GM23248 (cell line): ENCODE measurements around the gene ELOVL1. TPM values are rescaled to one million over a fixed set of nuclear protein-coding genes. Genes with fewer than 3 reads are reported as not detected.
A peak's percentile ranks its signal among the peaks of the same experiment; 100 is the strongest.
"Not testable (repeated sequence)": the region's sequence is repeated elsewhere in the genome, so short reads cannot be mapped to it uniquely, and the experiment has no call there.

Source experiments
- DNase-seq: peaks from one replicate; pipeline ENCODE4 v3.0.0-alpha.2; 2015
- H2AFZ ChIP-seq: fragments of 200-600 bp; sonication (generic); 2 replicates; pipeline ENCODE4 v1.6.1; 2016; ENCODE audit warnings: antibody characterized with exemption
- H3F3A ChIP-seq: fragments of 200-600 bp; sonication (generic); 2 replicates; pipeline ENCODE4 v1.6.1; 2016; ENCODE audit warnings: mild to moderate bottlenecking, antibody characterized with exemption, mixed run types; ENCODE audit not compliant: insufficient read depth
- H3K27ac ChIP-seq: fragments of 200-600 bp; sonication (generic); 2 replicates; pipeline ENCODE4 v1.5.1; 2016; ENCODE audit warnings: mild to moderate bottlenecking
- H3K27me3 ChIP-seq: fragments of 200-600 bp; sonication (generic); replicated peaks from 2 replicates; pipeline ENCODE4 v1.6.1; 2016; ENCODE audit warnings: mild to moderate bottlenecking; ENCODE audit not compliant: insufficient read depth
- H3K36me3 ChIP-seq: fragments of 200-600 bp; sonication (generic); 2 replicates; pipeline ENCODE4 v1.6.1; 2016; ENCODE audit warnings: low read depth, mild to moderate bottlenecking
- H3K4me1 ChIP-seq: fragments of 200-600 bp; sonication (generic); 2 replicates; pipeline ENCODE4 v1.6.1; 2016; ENCODE audit warnings: mild to moderate bottlenecking; ENCODE audit not compliant: insufficient read depth
- H3K4me2 ChIP-seq: fragments of 200-600 bp; sonication (generic); one replicate; pipeline ENCODE4 v1.6.1; 2016; ENCODE audit warnings: mild to moderate bottlenecking; ENCODE audit not compliant: unreplicated experiment
- H3K4me3 ChIP-seq: fragments of 200-600 bp; sonication (generic); 2 replicates; pipeline ENCODE4 v1.5.1; 2016; ENCODE audit warnings: mild to moderate bottlenecking
- H3K79me2 ChIP-seq: fragments of 200-600 bp; sonication (generic); 2 replicates; pipeline ENCODE4 v1.6.1; 2016; ENCODE audit warnings: mild to moderate bottlenecking; ENCODE audit not compliant: insufficient read depth
- H3K9ac ChIP-seq: fragments of 200-600 bp; sonication (generic); 2 replicates; pipeline ENCODE4 v1.6.1; 2016; ENCODE audit warnings: mild to moderate bottlenecking
- H3K9me2 ChIP-seq: fragments of 200-600 bp; sonication (generic); 2 replicates; pipeline ENCODE4 v1.6.1; 2016; ENCODE audit warnings: mixed run types, mild to moderate bottlenecking, moderate library complexity; ENCODE audit not compliant: insufficient read depth
- H3K9me3 ChIP-seq: fragments of 200-600 bp; sonication (generic); one replicate; pipeline ENCODE4 v1.6.1; 2017; ENCODE audit warnings: low read depth
- H4K20me1 ChIP-seq: fragments of 200-600 bp; sonication (generic); 2 replicates; pipeline ENCODE4 v1.6.0; 2016; ENCODE audit not compliant: insufficient read depth
- EZH2 ChIP-seq: fragments of 200-600 bp; sonication (generic); IDR thresholded peaks from 2 replicates; pipeline ENCODE4 v1.6.1; 2018; ENCODE audit warnings: antibody characterized with exemption, mild to moderate bottlenecking; ENCODE audit not compliant: insufficient read depth, poor library complexity, severe bottlenecking
- EZH2phosphoT487 ChIP-seq: fragments of 200-600 bp; sonication (generic); IDR thresholded peaks from 2 replicates; pipeline ENCODE4 v1.6.1; 2018; ENCODE audit warnings: antibody characterized with exemption, moderate library complexity, mild to moderate bottlenecking, low read depth; ENCODE audit not compliant: insufficient read depth
- WGBS, 2 experiments: methylation state at CpG; one replicate each; pipeline ENCODE4 v1.1.6; 2015 to 2017; ENCODE audit warnings: low lambda C conversion rate in 2 of 2, low coverage in 1 of 2; ENCODE audit errors: missing lambda C conversion rate in 2 of 2; 5-methylcytosine and 5-hydroxymethylcytosine counted together
- in situ Hi-C: fragments of 300-500 bp; cut with MboI; formaldehyde crosslinking; loops from 2 replicates; pipeline ENCODE4 v1.15.0; 2020
- polyA plus RNA-seq: library from polyadenylated mRNA; unstranded; fragments of >200 nt; fragmentation: Nextera tagmentation; extraction: Ambion mirVana; gene quantifications from 2 replicates; pipeline ENCODE4 v1.2.1, GENCODE V29; 2016
- total RNA-seq: library from RNA; depleted of rRNA; stranded (reverse); fragments of >200 nt; shearing (Covaris generic); gene quantifications from 2 replicates; pipeline ENCODE4 v1.2.3, GENCODE V29; 2014

ELOVL1 gene
- total and polyA plus RNA-seq, 2 experiments from 2014 or later, result 107 to 155 TPM

DNA sequence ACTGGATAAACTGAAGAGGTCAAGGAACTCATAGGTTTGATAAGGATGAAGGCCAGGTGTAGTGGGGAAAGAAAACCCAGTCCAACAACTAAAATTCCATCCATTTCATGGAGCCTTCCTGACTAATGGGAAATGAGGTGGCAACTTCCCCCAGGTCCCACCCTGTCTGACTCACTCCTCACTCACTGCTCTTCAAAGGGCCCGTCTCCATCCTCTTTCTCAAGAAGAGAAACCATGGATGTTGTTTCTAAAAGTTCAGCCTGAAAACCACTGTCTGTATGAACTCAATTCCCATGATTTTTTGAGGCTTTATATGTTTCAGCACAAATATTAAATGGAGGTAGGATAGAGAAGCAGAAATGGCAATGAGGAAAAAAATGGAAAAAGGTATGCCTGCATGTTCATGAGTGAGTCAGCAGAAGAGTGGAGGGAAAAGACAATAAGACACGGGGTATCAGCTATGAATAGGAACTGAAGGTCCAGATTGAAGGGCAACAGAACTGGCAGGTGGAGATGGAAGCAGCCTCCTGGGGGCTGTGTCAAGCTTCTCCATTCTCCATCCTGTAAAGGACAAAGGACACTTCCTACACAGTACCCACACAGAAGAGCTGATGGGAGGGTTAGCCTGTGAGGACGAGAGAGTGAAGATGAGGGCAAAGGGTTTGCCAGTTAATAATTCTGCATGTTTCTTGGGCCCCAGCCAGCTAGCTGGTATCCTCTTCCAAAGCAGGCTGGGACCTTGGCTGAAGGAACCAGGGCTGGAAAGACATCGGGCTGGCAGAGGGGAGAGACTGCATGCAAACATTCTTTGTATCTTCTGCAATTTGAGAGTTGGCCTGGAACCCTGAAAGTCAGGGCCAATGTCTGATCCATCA, 5.5 kb upstream of the ELOVL1 start:
- H3K4me2 ChIP-seq, result peak overlapping the region; percentile 44
- no peaks in the 10 kb centered on the region for H3K9me2 ChIP-seq
- peaks cover 58% of the 10 kb centered on the region for H3F3A ChIP-seq
- H3K27ac ChIP-seq, result peak overlapping the region; percentile 89
- no peaks in the 10 kb centered on the region for H3K9me3 ChIP-seq
- no peaks in the 10 kb centered on the region for H4K20me1 ChIP-seq
- peak overlapping the region; percentile 40 for H3K9ac ChIP-seq
- peaks cover 26% of the 10 kb centered on the region for H3K4me1 ChIP-seq
- peaks cover 32% of the 10 kb centered on the region for H3K79me2 ChIP-seq
- in situ Hi-C loops, result no loop called here
- peak; percentile 96 for DNase-seq
- 24 to 29% methylated on average over 4 of the region's 4 CpGs for WGBS, 2 experiments
- no peak for TF ChIP-seq EZH2phosphoT487
- TF ChIP-seq EZH2, result no peak
- H2AFZ ChIP-seq, result peak overlapping the region; percentile 36; the same call in 1 of the 2 replicates
- H3K36me3 ChIP-seq, result no peaks in the 10 kb centered on the region
- no peak overlapping the region for H3K4me3 ChIP-seq
- no peaks in the 10 kb centered on the region for H3K27me3 ChIP-seq

DNA sequence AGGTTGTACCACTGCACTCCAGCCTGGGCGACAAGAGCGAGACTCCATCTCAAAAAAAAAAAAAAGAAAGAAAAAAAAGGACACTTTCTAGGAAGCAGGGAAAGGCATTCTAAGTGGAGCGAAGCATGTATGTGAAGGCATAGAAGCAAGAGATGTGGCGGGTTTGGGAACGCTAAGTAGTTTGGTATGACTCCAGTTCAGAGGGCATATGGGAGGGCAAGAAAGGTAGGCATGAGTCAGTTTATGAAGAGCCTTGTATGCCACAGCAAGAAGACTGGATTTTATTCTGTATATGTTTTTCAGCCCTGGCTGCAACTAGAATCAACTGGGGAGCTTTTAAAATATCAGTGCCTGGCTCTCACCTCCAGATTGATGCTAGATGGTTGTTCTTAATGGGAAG, 4.4 kb upstream of the ELOVL1 start:
- H3K4me2 ChIP-seq, result peak overlapping the region; percentile 4

DNA sequence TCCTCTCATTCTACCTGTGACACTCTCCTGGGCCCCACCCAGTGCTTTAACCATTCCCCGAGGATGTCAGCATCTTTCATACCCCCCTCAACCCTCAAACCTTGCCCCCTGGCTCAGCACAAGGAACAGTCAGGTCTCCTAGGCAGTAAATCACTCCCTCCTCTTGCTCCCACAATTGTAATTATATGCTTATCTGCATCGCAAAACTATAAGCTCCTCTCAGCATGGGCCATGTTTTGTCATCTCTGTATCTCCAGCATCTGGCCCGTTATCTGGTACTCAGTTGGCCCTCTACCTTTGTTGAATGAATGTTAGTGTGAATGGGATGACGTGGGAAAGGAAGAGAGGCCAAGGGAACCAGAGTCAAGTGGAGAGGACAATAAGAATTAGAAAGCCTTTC, 2.8 kb upstream of the ELOVL1 start:
- H3K4me3 ChIP-seq, result no peak overlapping the region
- no peak overlapping the region for H3K27ac ChIP-seq
- H4K20me1 ChIP-seq, result no peaks in the 10 kb centered on the region
- no peak for TF ChIP-seq EZH2
- no peak for TF ChIP-seq EZH2phosphoT487
- H3K27me3 ChIP-seq, result no peaks in the 10 kb centered on the region
- WGBS, 2 experiments, result 85 to 92% methylated on average over 4 of the region's 4 CpGs
- peaks cover 48% of the 10 kb centered on the region for H3K79me2 ChIP-seq
- no peak for DNase-seq
- peaks cover 32% of the 10 kb centered on the region for H3K4me1 ChIP-seq
- no peak overlapping the region for H2AFZ ChIP-seq
- no peak overlapping the region for H3K4me2 ChIP-seq
- no peaks in the 10 kb centered on the region for H3K36me3 ChIP-seq
- H3F3A ChIP-seq, result peaks cover 51% of the 10 kb centered on the region
- no peaks in the 10 kb centered on the region for H3K9me2 ChIP-seq
- H3K9ac ChIP-seq, result no peak overlapping the region
- in situ Hi-C loops, result no loop called here
- H3K9me3 ChIP-seq, result no peaks in the 10 kb centered on the region

More for the DNA sequence above, 4.4 kb upstream of the ELOVL1 start:
- Histone ChIP-seq H3K27ac (peak overlapping the region; percentile 89), H3K36me3 (no peaks in the 10 kb centered on the region), H3K9me3 (no peaks in the 10 kb centered on the region), H3K79me2 (peaks cover 32% of the 10 kb centered on the region), H3K4me3 (no peak overlapping the region), H3K4me1 (peaks cover 26% of the 10 kb centered on the region), H3K9ac (0 out of 2 replicates have a peak overlapping the region, but pooled peaks have one; percentile 29), H3F3A (peaks cover 59% of the 10 kb centered on the region), H4K20me1 (no peaks in the 10 kb centered on the region), H3K9me2 (no peaks in the 10 kb centered on the region), H2AFZ (no peak overlapping the region), H3K27me3 (no peaks in the 10 kb centered on the region)
- in situ Hi-C loops, result no loop called here
- WGBS, 2 experiments, result 91 to 92% methylated on average over 4 to 5 of the region's 5 CpGs
- TF ChIP-seq EZH2 (no peak), EZH2phosphoT487 (no peak)
- peak; percentile 20 for DNase-seq

DNA sequence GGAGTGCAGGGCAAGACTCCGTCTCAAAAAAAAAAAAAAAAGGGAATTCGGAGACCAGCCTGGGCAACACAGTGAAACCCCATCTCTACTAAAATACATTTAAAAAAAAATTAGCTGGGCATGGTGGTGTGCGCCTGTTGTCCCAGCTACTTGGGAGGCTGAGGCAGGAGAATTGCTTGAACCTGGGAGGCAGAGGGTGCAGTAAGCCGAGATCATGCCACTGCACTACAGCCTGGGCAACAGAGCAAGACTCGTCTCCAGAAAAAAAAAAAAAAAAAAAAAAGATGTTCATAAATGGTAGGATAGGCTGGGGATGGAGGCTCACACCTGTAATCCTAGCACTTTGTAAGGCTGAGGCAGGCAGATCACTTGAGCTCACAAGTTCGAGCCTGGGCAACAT, 2.0 kb upstream of the ELOVL1 start:
- H4K20me1 ChIP-seq, DNase-seq, H3K27ac ChIP-seq, H3K9ac ChIP-seq, H3K9me3 ChIP-seq, H3K4me2 ChIP-seq, H3K9me2 ChIP-seq, H3K27me3 ChIP-seq, H2AFZ ChIP-seq, H3K36me3 ChIP-seq, H3K4me3 ChIP-seq, in situ Hi-C loops: not testable (repeated sequence)
- Histone ChIP-seq H3K4me1 (peaks cover 32% of the 10 kb centered on the region), H3K79me2 (peaks cover 56% of the 10 kb centered on the region), H3F3A (peaks cover 56% of the 10 kb centered on the region)
- 96 to 100% methylated on average over 6 of the region's 6 CpGs for WGBS, 2 experiments
